OCI-LY1 (cell line): Measurements from ENCODE around the gene MAPK1IP1L.

ENCODE experiments used
- CTCF ChIP-seq: fragments of 200-600 bp; sonication (generic), shearing (Covaris generic); IDR thresholded peaks from 2 replicates; pipeline ENCODE4 v1.5.1; 2017; ENCODE audit warnings: mild to moderate bottlenecking, antibody characterized with exemption, low read length, moderate library complexity, mixed read lengths
- EZH2 ChIP-seq: fragments of 200-600 bp; sonication (generic), shearing (Covaris generic); IDR thresholded peaks from 2 replicates; pipeline ENCODE4 v1.8.0; 2017; ENCODE audit warnings: borderline replicate concordance, mixed run types, mild to moderate bottlenecking, antibody characterized with exemption, low read length, moderate library complexity, mixed read lengths

DNA sequence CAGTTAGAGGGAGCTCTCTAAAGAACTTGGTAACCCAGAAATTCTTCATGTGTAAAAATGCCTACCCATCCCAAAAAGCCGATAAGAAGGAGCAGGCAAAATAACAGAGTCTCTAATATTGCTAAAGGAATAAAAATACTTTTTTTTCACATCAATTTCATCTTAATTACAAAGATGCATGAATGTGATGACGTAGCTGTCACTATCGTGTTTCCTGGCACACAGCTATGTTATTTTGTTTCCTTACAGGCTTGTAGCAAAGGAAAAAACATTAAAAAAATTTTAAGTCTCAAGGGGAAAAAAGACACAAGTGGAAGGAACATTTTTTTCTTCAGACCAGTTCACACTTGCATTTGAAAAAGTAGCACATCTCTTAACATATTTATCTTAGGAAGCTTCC, 67.3 kb downstream of the MAPK1IP1L start:
- TF ChIP-seq CTCF (no peak), EZH2 (no peak)
